Measurements from ENCODE around the gene CST8.

The CST8 gene

DNA sequence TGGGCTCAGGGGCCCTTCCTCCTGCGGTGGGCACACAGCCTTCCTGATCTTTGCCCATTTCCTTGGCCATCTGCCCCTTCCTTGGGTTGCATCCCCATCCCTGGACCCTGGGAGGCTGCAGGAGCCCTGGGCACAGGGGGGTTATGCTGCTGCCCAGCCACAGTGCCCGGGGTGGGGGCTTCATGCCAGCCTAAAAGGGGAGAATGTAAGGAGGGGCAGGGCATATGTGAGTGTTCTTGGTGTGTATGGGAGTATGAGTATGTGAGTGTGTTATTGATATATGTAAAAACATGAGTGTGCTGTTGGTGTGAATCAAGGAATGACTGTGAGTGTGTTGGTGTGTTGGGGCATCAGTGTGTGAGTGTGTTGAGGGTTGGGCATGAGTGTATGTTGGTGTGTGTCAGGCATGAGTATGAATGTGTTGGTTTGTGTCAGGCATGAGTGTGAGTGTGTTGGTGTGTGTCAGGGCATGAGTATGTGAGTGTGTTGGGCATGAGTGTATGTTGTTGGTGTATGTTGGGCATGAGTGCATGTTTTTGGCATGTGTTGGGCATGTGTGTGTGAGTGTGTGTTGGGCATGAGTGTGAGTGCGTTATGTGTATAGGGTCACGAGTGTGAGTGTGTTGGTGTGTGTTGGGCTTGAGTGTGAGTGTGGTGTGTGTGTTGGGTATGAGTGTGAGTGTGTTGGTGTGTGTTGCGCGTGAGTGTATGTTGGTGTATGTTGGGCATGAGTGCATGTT lies 14.7 kb upstream of the CST8 start:
- DNase-seq: no peak

DNA sequence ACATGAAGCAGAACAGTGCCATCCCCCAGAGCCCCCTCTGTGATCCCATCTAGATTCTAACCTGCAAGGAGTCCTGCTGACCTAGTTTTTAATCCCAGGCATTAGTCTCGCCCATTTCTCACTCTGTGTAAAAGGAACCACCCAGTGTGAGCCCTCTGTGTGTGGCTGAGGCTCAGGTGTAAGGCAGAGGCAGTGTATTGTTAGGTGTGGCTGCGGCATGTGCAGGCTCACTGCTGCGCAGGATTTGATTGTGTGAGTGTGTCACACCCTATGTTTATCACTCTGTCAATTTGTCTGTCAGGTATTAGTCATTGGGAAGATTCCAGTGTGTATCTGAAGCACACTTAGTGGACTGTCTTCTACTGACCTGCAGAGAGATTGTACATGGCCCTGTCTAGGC lies 13.7 kb upstream of the CST8 start:
- DNase-seq: no peak

GRCh38 chr20:23479043-23479442 lies 11.9 kb upstream of the CST8 start:
- no peak for DNase-seq

DNA sequence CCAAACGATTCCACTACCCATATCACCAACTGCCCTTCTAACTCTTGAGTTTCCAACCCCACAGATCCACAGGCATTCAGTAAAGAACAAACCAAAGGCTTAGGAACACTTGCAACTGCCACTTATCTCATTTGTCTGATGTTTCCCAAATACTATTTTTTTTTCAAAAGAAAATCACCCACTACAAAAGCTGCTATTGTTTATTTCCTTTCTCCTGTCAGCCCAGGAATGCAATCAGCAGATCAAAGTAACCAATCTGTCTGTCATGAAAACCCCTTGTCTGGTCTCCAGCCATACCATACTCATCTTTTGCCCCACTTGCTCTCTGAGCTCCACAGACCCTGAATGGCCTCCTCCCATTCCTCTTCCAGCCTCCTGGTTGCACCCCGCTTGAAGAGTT lies 8.8 kb upstream of the CST8 start:
- no peak for DNase-seq

DNA sequence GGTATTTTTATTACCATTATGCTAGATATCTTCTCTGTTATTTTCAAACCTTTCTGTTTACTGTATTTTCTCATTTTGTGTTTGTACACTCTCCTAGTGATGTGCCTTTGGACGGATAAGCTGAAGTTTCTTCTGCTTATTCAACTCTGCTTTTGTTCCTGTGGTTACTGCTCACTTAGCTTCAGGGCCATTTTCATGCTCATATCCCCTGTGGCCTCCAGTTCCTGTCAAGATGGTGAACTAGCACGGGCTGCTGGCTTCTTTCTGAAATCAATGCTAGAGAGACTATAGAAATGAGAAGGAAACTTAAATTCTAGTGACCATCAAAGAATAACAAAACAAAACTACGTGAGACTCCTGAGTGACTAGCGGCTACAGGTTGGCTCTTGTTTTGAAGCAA lies 6.8 kb upstream of the CST8 start:
- no peak for DNase-seq

- no peak for DNase-seq
Observed at GRCh38 chr20:23488470-23488869, 2.4 kb upstream of the CST8 start.

GRCh38 chr20:23488996-23489395 lies 1.9 kb upstream of the CST8 start:
- DNase-seq: no peak

DNA sequence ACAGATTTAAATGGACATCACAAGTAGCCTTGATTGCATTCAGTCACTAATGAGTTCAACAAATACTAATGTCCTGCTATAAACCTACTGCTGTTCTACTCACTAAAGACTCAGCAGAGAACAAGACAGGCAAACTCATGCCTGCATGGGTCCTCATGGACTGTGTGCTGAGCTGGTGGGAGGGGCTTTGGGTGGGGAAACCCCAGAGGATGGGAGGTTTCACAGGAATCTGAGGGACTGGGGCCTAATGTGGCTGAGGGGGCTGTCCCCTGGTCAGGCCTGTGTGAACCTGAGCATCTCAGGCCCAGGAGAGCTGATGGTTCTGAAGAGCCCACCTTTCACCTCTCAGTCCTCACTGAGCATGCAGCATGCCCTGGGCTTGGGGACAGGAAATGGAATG lies 1.4 kb downstream of the CST8 start:
- DNase-seq: no peak

DNA sequence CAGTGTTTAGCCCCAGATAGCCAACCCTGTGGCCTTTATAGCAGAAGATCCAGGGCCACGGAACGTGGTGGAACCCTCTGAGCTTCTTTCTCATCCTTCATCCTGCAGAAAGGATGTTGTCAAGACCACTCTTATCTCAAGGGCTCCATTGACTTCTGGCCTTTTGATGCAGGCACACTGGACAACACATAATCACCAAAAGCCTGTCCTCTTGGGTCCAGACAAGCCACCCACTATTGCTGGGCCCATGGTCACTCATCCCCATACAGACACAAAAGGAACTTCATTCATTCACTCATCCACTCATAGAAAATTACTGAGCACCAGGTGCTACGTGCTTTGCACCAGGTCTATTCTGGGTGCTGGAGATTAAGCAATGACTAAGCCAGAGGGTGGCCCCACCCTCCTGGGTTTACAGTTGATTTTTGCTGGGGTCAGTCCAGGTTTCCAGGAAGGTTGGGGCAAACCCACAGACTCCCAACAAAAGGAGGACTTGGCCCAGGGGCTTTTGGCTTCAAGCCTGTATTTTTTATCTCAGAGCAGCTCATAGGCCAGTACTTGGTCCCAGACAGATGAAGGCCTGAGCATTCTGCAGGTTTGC lies 2.4 kb downstream of the CST8 start:
- DNase-seq: no peak

- no peak for DNase-seq
Observed at GRCh38 chr20:23497536-23497935, 6.6 kb downstream of the CST8 start.

GRCh38 chr20:23501926-23502325 lies 11.0 kb downstream of the CST8 start:
- no peak for DNase-seq

DNA sequence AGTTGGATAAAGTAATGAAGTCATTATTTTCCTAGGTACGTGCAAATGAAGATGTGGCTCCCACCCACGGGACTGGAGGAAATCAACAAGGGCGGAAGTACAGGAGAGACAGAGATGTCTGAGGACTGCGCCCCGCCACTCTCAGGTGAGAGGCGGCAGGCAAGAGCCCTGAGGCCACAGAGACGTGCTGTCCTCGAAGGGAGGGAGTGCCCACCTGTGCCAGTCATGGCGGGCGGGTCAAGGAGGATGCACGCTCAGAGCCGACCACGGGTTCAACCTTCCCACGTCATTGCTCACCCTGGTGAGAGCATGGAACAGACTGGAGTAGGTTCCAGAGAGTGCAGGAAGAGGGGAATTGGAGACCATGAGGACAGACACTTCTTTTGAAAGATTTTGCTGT lies 12.7 kb downstream of the CST8 start:
- DNase-seq: no peak

- DNase-seq: no peak
Observed at GRCh38 chr20:23507346-23507745, 16.4 kb downstream of the CST8 start.

DNA sequence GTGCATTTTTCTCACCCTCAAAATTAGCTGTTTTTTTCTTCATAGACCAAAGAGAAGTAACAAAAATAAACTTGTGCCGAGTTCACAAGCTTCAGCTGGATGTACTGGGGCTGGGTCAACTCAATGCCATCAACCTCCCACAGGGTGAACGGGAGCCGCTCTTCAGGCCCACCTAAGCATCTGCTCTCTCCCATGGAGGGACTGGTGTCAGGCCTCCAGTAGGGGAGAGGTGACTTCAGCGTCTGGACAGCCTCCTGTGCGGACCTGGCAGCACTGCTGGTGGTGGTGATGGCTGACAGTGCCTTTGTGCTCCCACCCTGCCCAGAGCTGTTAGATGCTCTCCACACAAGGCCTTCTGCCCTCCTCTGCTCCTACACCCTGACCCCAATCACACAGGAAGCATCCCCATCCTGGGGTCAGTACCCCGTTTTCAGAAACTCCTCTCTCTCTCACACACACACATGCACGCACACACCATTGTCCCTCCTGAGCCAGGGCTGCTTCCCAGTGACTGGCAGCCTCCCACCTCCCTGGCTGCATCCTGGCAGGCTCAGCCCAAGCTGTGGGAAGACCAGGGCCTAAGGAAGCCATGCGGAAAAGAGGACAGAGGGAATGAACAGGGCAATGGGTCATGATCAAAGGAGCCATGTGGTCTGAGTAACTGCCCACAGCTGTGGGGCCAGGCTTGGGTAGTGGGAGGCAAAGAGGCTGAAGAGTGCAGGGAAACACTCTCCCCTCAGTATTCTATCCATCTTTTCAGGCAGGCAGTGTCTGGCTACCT lies 17.7 kb downstream of the CST8 start:
- DNase-seq: peak; percentile 68

DNA sequence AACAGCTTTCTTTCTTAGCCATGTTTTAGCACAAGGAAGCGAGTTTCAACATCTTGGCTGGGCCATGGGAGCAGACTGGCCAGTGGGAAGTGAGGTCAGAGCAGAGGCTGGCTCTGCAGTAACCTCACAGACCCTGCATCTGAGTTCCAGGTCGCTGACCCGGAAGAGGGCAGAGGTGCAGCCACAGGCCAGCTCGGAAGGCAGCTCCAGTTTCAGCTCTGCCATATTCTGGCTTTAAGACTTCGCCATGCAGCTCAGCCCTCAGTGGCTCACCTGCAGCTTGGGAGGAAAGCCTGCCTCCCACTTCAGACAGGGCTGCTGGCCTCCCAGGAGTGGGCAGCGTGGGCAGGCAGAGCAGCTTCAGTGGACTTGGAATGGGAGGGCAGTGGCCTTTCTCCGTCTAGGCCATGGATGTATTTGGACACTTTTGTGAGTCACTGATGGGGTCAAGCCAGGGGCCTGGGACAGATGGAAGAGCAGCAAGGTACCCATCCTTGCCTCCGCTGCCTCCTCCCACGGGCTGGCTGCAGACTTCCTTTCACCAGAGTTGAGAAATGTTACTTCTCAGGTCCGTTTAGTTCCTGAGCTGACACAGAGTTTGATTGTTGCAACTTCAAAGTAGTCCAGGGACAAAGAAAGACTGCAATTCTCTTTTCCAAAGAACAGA lies 18.5 kb downstream of the CST8 start:
- no peak for DNase-seq

DNA sequence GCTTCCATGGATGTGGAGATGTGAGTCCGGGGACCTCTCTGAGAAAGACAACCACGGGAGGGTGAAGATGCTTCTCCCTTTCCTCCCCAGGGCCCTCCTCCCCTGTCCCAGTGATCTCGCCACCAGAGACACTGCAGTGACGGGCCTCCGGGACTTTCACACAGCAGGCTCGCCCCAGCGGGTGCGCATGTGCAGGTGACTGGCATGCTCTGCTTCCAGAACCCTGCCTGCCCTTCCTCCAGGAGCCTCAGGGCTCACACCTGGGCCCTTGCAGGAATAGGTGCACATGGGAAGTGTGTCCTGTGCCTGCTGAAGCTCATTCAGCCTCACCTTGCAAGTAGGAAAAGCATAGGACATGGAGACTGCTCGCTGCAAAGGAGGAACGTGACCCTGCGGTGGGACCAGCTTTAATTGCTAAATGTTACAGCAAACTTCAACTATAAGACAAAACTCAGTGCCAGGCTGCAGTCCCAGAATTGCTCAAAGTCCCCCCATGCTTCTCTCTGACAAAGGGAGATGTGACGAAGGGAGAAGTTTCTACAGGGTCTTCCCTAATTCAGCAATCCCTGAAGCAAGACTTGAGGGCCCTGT lies 19.2 kb downstream of the CST8 start:
- DNase-seq: no peak

DNA sequence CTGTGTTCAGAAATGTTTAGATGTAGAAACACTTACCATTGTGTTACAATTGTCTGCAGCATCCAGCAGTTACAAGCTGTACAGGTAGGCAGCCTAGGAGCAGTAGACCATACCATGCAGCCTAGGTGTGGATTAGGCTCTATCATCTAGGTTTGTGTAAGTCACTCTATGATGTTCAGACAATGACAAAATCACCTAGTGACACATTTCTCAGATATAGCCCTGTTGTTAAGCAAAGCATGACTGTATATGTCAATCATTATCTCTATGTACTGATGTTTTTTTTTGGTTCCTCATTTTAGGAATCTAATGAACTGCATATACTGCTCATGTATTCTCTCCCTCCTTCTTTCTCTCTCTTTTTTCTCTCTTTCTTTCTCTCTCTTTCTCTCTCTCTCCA lies 22.2 kb downstream of the CST8 start:
- no peak for DNase-seq

DNA sequence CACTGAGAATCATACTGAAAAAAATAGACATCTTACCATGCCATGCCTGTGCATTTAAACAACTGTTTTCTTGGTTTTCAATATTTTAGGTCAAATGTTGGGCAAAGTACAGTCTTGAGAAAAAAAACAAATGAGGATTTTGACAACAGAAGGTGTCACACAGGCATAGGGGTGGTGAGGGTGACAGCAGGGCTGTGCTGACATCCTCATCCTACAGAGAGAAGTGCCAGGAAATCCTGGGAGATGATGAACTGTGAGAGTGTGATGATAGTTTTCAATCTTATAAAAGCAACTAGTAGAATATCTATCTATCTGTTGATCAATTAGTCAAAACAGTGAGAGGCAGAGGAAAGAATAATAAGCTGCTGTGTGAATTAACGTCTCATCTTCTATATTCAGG lies 23.9 kb downstream of the CST8 start:
- no peak for DNase-seq

DNA sequence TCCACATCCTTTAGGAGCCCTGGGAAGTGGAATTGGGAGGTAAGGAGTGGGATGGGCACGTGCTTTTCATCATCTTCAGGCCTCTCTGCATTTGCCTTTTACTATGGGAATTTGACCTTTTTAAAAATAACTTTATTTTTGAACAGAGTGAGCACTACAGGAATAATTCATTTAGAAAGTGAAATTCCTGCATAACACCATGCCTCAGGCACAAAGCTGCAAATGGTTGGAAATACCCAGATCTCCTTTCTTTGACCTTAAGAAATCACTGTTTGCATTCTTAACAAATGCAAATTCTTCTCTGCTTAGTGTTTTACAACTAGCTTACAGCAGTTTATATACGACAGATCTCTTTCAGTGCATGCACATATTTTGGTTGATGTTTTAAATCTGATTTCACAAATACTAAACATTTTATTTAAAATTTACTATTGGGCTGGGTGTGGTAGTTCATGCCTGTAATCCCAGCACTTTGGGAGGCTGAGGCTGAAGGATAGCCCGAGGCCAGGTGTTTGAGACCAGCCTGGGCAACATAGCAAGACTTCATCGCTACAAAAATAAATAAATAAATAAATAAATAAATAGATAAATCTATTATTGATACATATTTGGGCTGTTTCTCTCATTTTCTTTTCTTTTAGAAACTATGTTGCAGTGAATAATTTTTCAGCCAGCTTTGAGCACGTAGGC lies 24.5 kb downstream of the CST8 start:
- no peak for DNase-seq

- no peak for DNase-seq
Observed at GRCh38 chr20:23517719-23518118, 26.8 kb downstream of the CST8 start.

- no peak for DNase-seq
Observed at GRCh38 chr20:23519556-23519955, 28.6 kb downstream of the CST8 start.

DNA sequence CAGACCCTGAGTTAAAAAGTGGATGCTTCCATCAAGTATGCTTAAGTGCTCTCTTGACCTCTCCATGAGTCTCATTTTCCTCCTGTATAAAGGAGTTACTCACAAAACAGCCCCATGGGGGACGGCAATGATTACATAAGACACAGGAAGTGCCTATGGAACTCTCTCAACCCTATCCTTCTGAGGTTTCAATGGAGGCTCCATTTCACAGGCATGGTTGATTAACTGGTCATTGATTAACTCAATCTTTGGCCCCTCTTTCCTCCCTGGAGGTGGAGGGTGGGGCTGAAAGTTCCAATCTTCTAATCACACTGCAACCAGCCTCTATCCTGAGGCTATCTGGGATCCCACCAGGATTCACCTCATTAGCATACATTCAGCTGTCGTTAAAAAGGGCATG lies 29.3 kb downstream of the CST8 start:
- DNase-seq: no peak

- DNase-seq: no peak
Observed at GRCh38 chr20:23524146-23524545, 33.2 kb downstream of the CST8 start.

Data from retina (tissue), 1 donor.